Measurements from ENCODE around the gene PBX1.
"Not testable (repeated sequence)": the region's sequence is repeated elsewhere in the genome, so short reads cannot be mapped to it uniquely, and the experiment has no call there.

DNA sequence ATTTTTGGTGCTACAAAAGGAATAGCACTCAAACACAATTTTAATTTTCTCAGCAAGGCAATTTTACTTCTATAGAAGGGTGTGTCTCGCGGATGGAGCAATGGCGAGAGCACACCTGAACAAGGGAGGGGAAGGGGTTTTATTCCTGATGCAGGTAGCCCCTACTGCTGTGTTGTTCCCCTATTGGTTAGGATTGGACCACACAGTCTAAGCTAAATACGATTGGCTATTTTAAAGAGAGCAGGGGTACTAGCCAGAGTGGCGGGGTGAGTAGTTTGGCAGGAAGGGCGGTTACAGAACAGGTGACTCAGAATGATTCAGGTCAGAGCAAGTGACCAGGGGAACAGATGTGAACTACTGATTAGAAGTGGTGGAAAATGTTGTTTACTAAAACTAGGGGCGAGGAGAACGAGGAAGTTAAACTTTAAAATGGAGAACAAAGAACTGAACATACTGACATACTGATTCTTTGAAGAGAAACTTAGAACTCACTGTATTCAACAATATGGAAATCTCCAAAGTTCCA is 6.5 kb upstream of the PBX1 start:
- TF ChIP-seq, protein P1, sequence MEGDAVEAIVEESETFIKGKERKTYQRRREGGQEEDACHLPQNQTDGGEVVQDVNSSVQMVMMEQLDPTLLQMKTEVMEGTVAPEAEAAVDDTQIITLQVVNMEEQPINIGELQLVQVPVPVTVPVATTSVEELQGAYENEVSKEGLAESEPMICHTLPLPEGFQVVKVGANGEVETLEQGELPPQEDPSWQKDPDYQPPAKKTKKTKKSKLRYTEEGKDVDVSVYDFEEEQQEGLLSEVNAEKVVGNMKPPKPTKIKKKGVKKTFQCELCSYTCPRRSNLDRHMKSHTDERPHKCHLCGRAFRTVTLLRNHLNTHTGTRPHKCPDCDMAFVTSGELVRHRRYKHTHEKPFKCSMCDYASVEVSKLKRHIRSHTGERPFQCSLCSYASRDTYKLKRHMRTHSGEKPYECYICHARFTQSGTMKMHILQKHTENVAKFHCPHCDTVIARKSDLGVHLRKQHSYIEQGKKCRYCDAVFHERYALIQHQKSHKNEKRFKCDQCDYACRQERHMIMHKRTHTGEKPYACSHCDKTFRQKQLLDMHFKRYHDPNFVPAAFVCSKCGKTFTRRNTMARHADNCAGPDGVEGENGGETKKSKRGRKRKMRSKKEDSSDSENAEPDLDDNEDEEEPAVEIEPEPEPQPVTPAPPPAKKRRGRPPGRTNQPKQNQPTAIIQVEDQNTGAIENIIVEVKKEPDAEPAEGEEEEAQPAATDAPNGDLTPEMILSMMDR (IDR thresholded peaks at IDR 0.05; ENCODE audit: low read depth, low read length, poor library complexity, severe bottlenecking): not testable (repeated sequence)
- not testable (repeated sequence) for TF ChIP-seq EZH2phosphoT487 (IDR thresholded peaks at IDR 0.05; ENCODE audit: borderline replicate concordance, low read length)

Data from DOHH2 (cell line).